ENCODE data around the gene MAPK8IP3.

Gene MAPK8IP3

GRCh38 chr16:1778200-1779179 lies 72.5 kb downstream of the MAPK8IP3 start:
- no peak overlapping the region for H3K27ac ChIP-seq (ENCODE audit: low read length)
- peaks cover 0 to 39% of the 10 kb centered on the region in 2 donors for H3K36me3 ChIP-seq (ENCODE audit: control insufficient read depth in 1 of 2, insufficient read depth in 2 of 2, low read length in 2 of 2)

GRCh38 chr16:1779234-1779701 lies 73.3 kb downstream of the MAPK8IP3 start:
- H3K4me1 ChIP-seq (ENCODE audit: control insufficient read depth in 1 of 2, insufficient read depth in 2 of 2, low read length in 2 of 2): peaks cover 6 to 43% of the 10 kb centered on the region in 2 donors
- no peaks in the 10 kb centered on the region for H3K9me3 ChIP-seq (ENCODE audit: control insufficient read depth in 1 of 2, low read length in 2 of 2)
- H3K36me3 ChIP-seq (ENCODE audit: control insufficient read depth in 1 of 2, insufficient read depth in 2 of 2, low read length in 2 of 2): peaks cover 0 to 39% of the 10 kb centered on the region in 2 donors
- H3K27ac ChIP-seq (ENCODE audit: low read length): no peak overlapping the region
- no peaks in the 10 kb centered on the region for H3K27me3 ChIP-seq (ENCODE audit: low read depth, low read length)
- no peak overlapping the region for H3K4me3 ChIP-seq (ENCODE audit: low read depth in 1 of 2, low read length in 2 of 2)

More at GRCh38 chr16:1778200-1779179, 72.5 kb downstream of the MAPK8IP3 start:
- H3K27me3 ChIP-seq (ENCODE audit: low read depth, low read length): no peaks in the 10 kb centered on the region
- H3K9me3 ChIP-seq (ENCODE audit: control insufficient read depth in 1 of 2, low read length in 2 of 2): no peaks in the 10 kb centered on the region
- peaks cover 8 to 42% of the 10 kb centered on the region in 2 donors for H3K4me1 ChIP-seq (ENCODE audit: control insufficient read depth in 1 of 2, insufficient read depth in 2 of 2, low read length in 2 of 2)
- no peak overlapping the region for H3K4me3 ChIP-seq (ENCODE audit: low read depth in 1 of 2, low read length in 2 of 2)

DNA sequence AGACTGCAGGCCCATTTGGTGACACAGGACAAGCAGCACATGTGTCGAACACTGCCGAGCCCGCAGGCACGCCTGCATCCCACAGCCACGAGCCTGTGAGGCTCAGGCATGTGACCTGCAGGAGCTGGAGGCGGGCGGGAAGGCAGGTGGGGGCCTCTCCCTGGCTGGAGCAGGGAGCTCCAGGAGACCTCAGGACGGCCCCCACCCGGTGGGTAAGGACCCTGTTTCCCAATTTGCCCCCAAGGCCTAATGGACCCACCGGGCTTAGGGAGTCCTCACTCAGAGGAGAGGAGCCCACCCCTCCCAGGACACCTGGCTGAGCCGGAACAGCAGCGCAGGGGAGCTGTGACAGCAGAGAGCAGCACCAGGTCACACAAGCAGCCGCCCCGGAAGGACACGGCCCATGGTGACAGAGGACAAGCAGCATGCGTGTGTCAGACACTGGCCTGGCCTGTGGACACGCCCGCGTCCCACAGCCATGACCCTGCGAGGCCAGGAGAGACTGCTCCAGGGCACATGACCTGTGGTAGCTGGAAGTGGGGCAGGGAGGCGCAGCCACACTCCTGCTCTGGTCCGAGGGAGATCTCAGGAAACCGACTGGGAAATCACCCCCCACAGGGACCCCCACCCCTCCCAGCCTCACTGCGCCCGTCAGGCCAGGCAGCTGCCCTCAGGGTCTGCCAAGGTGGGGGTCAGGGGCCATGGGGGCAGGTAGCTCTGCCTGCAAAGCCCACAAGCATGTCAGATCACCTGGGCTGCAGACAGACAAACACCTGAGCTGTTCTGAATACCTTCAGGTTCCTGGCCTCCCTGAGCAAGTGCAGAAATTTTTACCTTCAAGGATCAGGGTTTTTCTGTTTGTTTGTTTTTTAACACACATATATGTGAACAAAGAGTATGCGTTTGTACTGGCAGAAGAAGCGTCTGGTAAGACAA lies 74.0 kb downstream of the MAPK8IP3 start:
- Histone ChIP-seq H3K27ac (ENCODE audit: low read length) (no peak overlapping the region), H3K4me1 (ENCODE audit: control insufficient read depth in 1 of 2, insufficient read depth in 2 of 2, low read length in 2 of 2) (peaks cover 6 to 43% of the 10 kb centered on the region in 2 donors), H3K4me3 (ENCODE audit: low read depth in 1 of 2, low read length in 2 of 2) (no peak overlapping the region), H3K9me3 (ENCODE audit: control insufficient read depth in 1 of 2, low read length in 2 of 2) (no peaks in the 10 kb centered on the region), H3K27me3 (ENCODE audit: low read depth, low read length) (no peaks in the 10 kb centered on the region), H3K36me3 (ENCODE audit: control insufficient read depth in 1 of 2, insufficient read depth in 2 of 2, low read length in 2 of 2) (peaks cover 0 to 35% of the 10 kb centered on the region in 2 donors)

GRCh38 chr16:1780677-1781072 lies 74.7 kb downstream of the MAPK8IP3 start:
- no peak overlapping the region for H3K27ac ChIP-seq (ENCODE audit: low read length)
- no peaks in the 10 kb centered on the region for H3K9me3 ChIP-seq (ENCODE audit: control insufficient read depth in 1 of 2, low read length in 2 of 2)
- peaks cover 6 to 43% of the 10 kb centered on the region in 2 donors for H3K4me1 ChIP-seq (ENCODE audit: control insufficient read depth in 1 of 2, insufficient read depth in 2 of 2, low read length in 2 of 2)
- peaks cover 0 to 30% of the 10 kb centered on the region in 2 donors for H3K36me3 ChIP-seq (ENCODE audit: control insufficient read depth in 1 of 2, insufficient read depth in 2 of 2, low read length in 2 of 2)
- H3K27me3 ChIP-seq (ENCODE audit: low read depth, low read length): no peaks in the 10 kb centered on the region
- H3K4me3 ChIP-seq (ENCODE audit: low read depth in 1 of 2, low read length in 2 of 2): no peak overlapping the region

DNA sequence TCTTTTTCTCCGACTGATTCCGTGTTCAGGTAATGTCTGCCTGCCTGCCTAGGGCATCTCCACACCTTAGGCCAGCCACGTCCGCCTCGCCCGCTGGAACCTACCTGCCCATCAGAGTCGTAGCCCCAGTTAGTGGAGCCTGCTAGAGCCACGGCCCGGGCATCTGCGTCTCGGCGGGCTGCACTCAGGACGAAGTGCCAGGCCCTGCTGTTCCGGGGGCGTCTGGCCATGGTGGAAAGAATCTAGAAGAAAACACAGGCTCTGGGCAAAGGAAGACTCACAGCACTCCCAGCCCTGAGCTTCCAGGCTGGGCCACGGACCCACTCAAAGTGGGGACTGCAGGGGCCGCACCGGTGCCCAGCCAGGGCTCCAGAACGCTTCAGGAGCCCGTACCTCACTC lies 75.3 kb downstream of the MAPK8IP3 start:
- peak overlapping the region; percentile 50 to 93 for H3K4me3 ChIP-seq (ENCODE audit: low read depth in 1 of 2, low read length in 2 of 2)
- H3K27me3 ChIP-seq (ENCODE audit: low read depth, low read length): no peaks in the 10 kb centered on the region
- H3K27ac ChIP-seq (ENCODE audit: low read length): no peak overlapping the region
- H3K36me3 ChIP-seq (ENCODE audit: control insufficient read depth in 1 of 2, insufficient read depth in 2 of 2, low read length in 2 of 2): peaks cover 0 to 30% of the 10 kb centered on the region in 2 donors
- H3K4me1 ChIP-seq (ENCODE audit: control insufficient read depth in 1 of 2, insufficient read depth in 2 of 2, low read length in 2 of 2): peaks cover 6 to 42% of the 10 kb centered on the region in 2 donors
- H3K9me3 ChIP-seq (ENCODE audit: control insufficient read depth in 1 of 2, low read length in 2 of 2): no peaks in the 10 kb centered on the region

GRCh38 chr16:1781758-1782407 lies 75.9 kb downstream of the MAPK8IP3 start:
- peaks cover 6 to 45% of the 10 kb centered on the region in 2 donors for H3K4me1 ChIP-seq (ENCODE audit: control insufficient read depth in 1 of 2, insufficient read depth in 2 of 2, low read length in 2 of 2)
- H3K4me3 ChIP-seq (ENCODE audit: low read depth in 1 of 2, low read length in 2 of 2): peak overlapping the region; percentile 50 to 93
- peaks cover 0 to 30% of the 10 kb centered on the region in 2 donors for H3K36me3 ChIP-seq (ENCODE audit: control insufficient read depth in 1 of 2, insufficient read depth in 2 of 2, low read length in 2 of 2)

GRCh38 chr16:1782408-1783264 lies 76.6 kb downstream of the MAPK8IP3 start, which contains the start of the genes NUBP2 and SPSB3:
Gene NUBP2, plus strand, starts transcription at chr16:1782960. Its CDS starts 61 bp downstream, at chr16:1783021.
Gene SPSB3, minus strand, starts transcription at chr16:1782571. Its CDS starts 1,088 bp downstream, at chr16:1781483.
- H3K4me3 ChIP-seq (ENCODE audit: low read depth in 1 of 2, low read length in 2 of 2): peak within 1 kb of the TSS; percentile 87 to 93
- no peaks in the 10 kb centered on the region for H3K9me3 ChIP-seq (ENCODE audit: control insufficient read depth in 1 of 2, low read length in 2 of 2)
- H3K4me1 ChIP-seq (ENCODE audit: control insufficient read depth in 1 of 2, insufficient read depth in 2 of 2, low read length in 2 of 2): peaks cover 6 to 45% of the 10 kb centered on the region in 2 donors
- H3K36me3 ChIP-seq (ENCODE audit: control insufficient read depth in 1 of 2, insufficient read depth in 2 of 2, low read length in 2 of 2): peaks cover 0 to 30% of the 10 kb centered on the region in 2 donors
- H3K27ac ChIP-seq (ENCODE audit: low read length): peak within 1 kb of the TSS; percentile 20
- H3K27me3 ChIP-seq (ENCODE audit: low read depth, low read length): no peaks in the 10 kb centered on the region

More at GRCh38 chr16:1781758-1782407, 75.9 kb downstream of the MAPK8IP3 start:
- no peaks in the 10 kb centered on the region for H3K27me3 ChIP-seq (ENCODE audit: low read depth, low read length)
- no peak overlapping the region for H3K27ac ChIP-seq (ENCODE audit: low read length)
- H3K9me3 ChIP-seq (ENCODE audit: control insufficient read depth in 1 of 2, low read length in 2 of 2): no peaks in the 10 kb centered on the region

DNA sequence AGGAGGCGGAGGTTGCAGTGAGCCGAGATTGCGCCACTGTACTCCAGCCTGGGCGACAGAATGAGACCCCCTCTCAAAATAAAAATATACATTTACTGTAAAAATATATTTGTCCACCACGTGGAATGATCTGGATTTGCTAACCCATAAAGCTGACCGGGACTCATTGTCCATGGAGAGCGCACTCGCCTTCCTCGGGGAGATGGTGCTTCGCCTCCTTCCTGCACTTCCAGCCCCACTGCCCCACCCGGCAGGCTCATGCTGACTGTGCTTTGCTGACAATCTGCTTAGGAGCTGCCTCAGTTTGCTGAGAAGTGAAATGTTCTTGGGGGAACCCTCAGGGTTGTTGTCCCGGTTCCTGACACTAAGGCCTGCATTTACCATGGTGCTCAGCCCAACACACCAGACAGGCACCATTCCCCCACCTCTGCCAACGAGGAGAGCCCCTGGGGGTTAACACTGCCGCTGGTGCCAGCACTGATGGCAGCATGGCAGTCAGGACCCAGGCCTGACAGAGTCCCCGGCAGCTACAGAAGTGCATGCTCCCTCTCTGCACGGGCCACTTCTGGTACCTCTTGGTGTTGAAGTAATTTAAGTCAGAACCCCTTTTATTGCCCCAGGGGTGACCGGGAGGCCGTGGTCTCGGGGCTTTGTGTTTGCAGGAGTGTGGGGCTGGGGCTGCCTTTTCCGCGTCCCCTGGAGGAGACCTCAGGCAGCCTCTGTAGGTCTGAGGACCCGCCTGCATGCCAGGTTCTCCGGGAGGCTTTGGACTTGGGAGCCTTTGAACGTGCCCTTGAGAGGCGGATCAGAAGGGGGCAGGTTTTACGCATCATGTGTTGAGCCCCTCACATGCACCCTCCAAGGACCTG lies 79.2 kb downstream of the MAPK8IP3 start:
- Histone ChIP-seq H3K4me1 (ENCODE audit: control insufficient read depth in 1 of 2, insufficient read depth in 2 of 2, low read length in 2 of 2) (peaks cover 6 to 41% of the 10 kb centered on the region in 2 donors), H3K36me3 (ENCODE audit: control insufficient read depth in 1 of 2, insufficient read depth in 2 of 2, low read length in 2 of 2) (peaks cover 0 to 44% of the 10 kb centered on the region in 2 donors), H3K27me3 (ENCODE audit: low read depth, low read length) (no peaks in the 10 kb centered on the region), H3K27ac (ENCODE audit: low read length) (no peak overlapping the region), H3K4me3 (ENCODE audit: low read depth in 1 of 2, low read length in 2 of 2) (no peak overlapping the region), H3K9me3 (ENCODE audit: control insufficient read depth in 1 of 2, low read length in 2 of 2) (no peaks in the 10 kb centered on the region)

DNA sequence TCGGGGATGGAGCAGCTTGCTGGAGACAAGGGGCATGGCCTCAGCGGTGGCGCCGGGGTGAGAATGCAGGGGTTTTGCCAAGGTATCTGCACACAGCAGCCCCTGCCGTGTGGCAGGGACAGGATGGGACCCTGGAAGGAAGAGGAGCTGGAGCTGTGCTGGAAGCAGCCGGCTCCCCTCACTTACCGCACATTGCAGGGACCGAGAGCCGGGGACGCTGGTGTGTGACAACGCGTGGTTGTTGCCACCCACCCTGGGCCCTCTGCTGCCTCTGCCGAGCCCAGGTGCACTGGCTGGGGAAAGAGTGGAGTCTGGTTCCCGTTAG lies 79.8 kb downstream of the MAPK8IP3 start:
- Histone ChIP-seq H3K9me3 (ENCODE audit: control insufficient read depth in 1 of 2, low read length in 2 of 2) (no peaks in the 10 kb centered on the region), H3K27me3 (ENCODE audit: low read depth, low read length) (no peaks in the 10 kb centered on the region), H3K4me3 (ENCODE audit: low read depth in 1 of 2, low read length in 2 of 2) (no peak overlapping the region), H3K36me3 (ENCODE audit: control insufficient read depth in 1 of 2, insufficient read depth in 2 of 2, low read length in 2 of 2) (peaks cover 0 to 48% of the 10 kb centered on the region in 2 donors), H3K27ac (ENCODE audit: low read length) (no peak overlapping the region), H3K4me1 (ENCODE audit: control insufficient read depth in 1 of 2, insufficient read depth in 2 of 2, low read length in 2 of 2) (peaks cover 6 to 39% of the 10 kb centered on the region in 2 donors)

Measured in muscle layer of duodenum (tissue), 2 donors.